ENCODE data around the gene UBA52.

DNA sequence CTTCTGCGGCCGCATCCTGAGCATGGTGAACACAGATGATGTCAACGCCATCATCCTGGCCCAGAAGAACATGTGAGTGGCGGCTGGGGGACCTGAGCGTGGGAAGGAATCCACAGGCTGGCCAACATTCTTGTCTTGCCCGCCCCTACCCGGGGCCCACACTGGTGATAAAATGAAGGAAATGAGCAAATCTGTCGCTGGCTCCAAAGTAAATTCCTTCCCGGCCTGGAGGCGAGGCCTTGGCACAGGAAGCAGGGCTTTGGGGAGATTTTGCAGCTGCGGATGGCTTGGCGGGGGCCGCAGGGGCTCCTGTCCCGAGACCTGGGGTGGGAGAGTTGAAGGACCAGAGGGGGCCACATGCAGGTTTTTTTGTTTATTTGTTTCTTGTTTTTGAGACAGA lies 9.6 kb upstream of the UBA52 start:
- TF ChIP-seq, protein P1, sequence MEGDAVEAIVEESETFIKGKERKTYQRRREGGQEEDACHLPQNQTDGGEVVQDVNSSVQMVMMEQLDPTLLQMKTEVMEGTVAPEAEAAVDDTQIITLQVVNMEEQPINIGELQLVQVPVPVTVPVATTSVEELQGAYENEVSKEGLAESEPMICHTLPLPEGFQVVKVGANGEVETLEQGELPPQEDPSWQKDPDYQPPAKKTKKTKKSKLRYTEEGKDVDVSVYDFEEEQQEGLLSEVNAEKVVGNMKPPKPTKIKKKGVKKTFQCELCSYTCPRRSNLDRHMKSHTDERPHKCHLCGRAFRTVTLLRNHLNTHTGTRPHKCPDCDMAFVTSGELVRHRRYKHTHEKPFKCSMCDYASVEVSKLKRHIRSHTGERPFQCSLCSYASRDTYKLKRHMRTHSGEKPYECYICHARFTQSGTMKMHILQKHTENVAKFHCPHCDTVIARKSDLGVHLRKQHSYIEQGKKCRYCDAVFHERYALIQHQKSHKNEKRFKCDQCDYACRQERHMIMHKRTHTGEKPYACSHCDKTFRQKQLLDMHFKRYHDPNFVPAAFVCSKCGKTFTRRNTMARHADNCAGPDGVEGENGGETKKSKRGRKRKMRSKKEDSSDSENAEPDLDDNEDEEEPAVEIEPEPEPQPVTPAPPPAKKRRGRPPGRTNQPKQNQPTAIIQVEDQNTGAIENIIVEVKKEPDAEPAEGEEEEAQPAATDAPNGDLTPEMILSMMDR (IDR thresholded peaks at IDR 0.05), result no peak
- TF ChIP-seq EZH2 (IDR thresholded peaks at IDR 0.05; ENCODE audit: borderline replicate concordance, insufficient read depth, low read depth, low read length, poor library complexity, severe bottlenecking), result no peak

All from B cell (primary cell).